MCF 10A (cell line): ENCODE results near the gene RFX2. TPM values are rescaled to one million over a fixed set of nuclear protein-coding genes. Genes with fewer than 3 reads are reported as not detected.

Source experiments
- BruUV-seq: library from RNA; stranded (reverse); fragments of 400-500 nt; replicated peaks from 2 replicates; lab custom pipeline; 2021; lab: Mats Ljungman, UMichigan
- CTCF ChIA-PET: fragments of 300-600 bp; sonication (Branson Sonifier 250); formaldehyde crosslinking; extraction: SDS; loops from one replicate; lab custom pipeline; 2021; ENCODE audit warnings: antibody characterized with exemption, inconsistent platforms; lab: Yijun Ruan, JAX
- POLR2A ChIA-PET: fragments of 300-600, 350-650 bp; sonication (Branson Sonifier 250); formaldehyde crosslinking; extraction: SDS; loops from one replicate; lab custom pipeline; 2020; ENCODE audit warnings: antibody characterized with exemption, inconsistent platforms; lab: Yijun Ruan, JAX
- DNase-seq: peaks from one replicate; pipeline ENCODE4 v3.0.0-alpha.2; 2018; ENCODE audit not compliant: unreplicated experiment
- H3K27ac Mint-ChIP-seq: one replicate; pipeline ENCODE4 v1.8.0; 2022; ENCODE audit warnings: mild to moderate bottlenecking, low read depth, mixed read lengths; ENCODE audit not compliant: unreplicated experiment
- H3K27me3 Mint-ChIP-seq: one replicate; pipeline ENCODE4 v1.8.0; 2022; ENCODE audit warnings: mixed read lengths; ENCODE audit not compliant: insufficient read depth, unreplicated experiment
- H3K36me3 Mint-ChIP-seq: one replicate; pipeline ENCODE4 v1.8.0; 2022; ENCODE audit warnings: mild to moderate bottlenecking, moderate library complexity, mixed read lengths; ENCODE audit not compliant: insufficient read depth, unreplicated experiment
- H3K4me1 Mint-ChIP-seq: one replicate; pipeline ENCODE4 v1.8.0; 2022; ENCODE audit warnings: mixed read lengths; ENCODE audit not compliant: insufficient read depth, unreplicated experiment
- H3K4me3 Mint-ChIP-seq: one replicate; pipeline ENCODE4 v1.8.0; 2022; ENCODE audit warnings: mild to moderate bottlenecking, moderate library complexity, mixed read lengths; ENCODE audit not compliant: unreplicated experiment
- H3K9me3 Mint-ChIP-seq: one replicate; pipeline ENCODE4 v1.8.0; 2022; ENCODE audit warnings: mixed read lengths; ENCODE audit not compliant: unreplicated experiment
- intact Hi-C: fragments of 100-400 bp; cut with micrococcal nuclease; formaldehyde crosslinking; loops from 2 replicates; pipeline ENCODE4 v1.14.1; 2022
- total RNA-seq: library from RNA; stranded (reverse); gene quantifications from 2 replicates; pipeline ENCODE4 v1.2.3, GENCODE V29; 2022
- TF ChIP-seq, protein P1 (sequence below): fragments of 200-600 bp; IDR thresholded peaks from one replicate; pipeline ENCODE4 v1.8.0; 2022; ENCODE audit warnings: antibody characterized with exemption, mild to moderate bottlenecking; ENCODE audit not compliant: unreplicated experiment

Gene RFX2
- total RNA-seq, 1 experiment from 2014 or later = 9.9 TPM

- Mint-ChIP-seq H3K27me3 (no peaks in the 10 kb centered on the region), H3K4me3 (no peak overlapping the region), H3K27ac (peak overlapping the region; percentile 87), H3K4me1 (peaks cover 56% of the 10 kb centered on the region), H3K9me3 (no peaks in the 10 kb centered on the region), H3K36me3 (peaks cover 12% of the 10 kb centered on the region)
- ChIA-PET POLR2A (interaction anchor here (1.0 to 7.4 kb wide), 3 partner anchors 33 to 66 kb away, joined by 3 to 125 read pairs (median 16); no protein-coding TSS in a partner anchor), CTCF (interaction anchor here (0.6 to 1.1 kb wide), 2 partner anchors 10 to 65 kb away, joined by 3 to 4 read pairs; no protein-coding TSS in a partner anchor)
- intact Hi-C loops = no loop called here
- TF ChIP-seq, protein P1, sequence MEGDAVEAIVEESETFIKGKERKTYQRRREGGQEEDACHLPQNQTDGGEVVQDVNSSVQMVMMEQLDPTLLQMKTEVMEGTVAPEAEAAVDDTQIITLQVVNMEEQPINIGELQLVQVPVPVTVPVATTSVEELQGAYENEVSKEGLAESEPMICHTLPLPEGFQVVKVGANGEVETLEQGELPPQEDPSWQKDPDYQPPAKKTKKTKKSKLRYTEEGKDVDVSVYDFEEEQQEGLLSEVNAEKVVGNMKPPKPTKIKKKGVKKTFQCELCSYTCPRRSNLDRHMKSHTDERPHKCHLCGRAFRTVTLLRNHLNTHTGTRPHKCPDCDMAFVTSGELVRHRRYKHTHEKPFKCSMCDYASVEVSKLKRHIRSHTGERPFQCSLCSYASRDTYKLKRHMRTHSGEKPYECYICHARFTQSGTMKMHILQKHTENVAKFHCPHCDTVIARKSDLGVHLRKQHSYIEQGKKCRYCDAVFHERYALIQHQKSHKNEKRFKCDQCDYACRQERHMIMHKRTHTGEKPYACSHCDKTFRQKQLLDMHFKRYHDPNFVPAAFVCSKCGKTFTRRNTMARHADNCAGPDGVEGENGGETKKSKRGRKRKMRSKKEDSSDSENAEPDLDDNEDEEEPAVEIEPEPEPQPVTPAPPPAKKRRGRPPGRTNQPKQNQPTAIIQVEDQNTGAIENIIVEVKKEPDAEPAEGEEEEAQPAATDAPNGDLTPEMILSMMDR = no peak
- no TSS peak for BruUV-seq
- DNase-seq = no peak
Measured at GRCh38 chr19:6059396-6059947, 50.8 kb downstream of the RFX2 start.

DNA sequence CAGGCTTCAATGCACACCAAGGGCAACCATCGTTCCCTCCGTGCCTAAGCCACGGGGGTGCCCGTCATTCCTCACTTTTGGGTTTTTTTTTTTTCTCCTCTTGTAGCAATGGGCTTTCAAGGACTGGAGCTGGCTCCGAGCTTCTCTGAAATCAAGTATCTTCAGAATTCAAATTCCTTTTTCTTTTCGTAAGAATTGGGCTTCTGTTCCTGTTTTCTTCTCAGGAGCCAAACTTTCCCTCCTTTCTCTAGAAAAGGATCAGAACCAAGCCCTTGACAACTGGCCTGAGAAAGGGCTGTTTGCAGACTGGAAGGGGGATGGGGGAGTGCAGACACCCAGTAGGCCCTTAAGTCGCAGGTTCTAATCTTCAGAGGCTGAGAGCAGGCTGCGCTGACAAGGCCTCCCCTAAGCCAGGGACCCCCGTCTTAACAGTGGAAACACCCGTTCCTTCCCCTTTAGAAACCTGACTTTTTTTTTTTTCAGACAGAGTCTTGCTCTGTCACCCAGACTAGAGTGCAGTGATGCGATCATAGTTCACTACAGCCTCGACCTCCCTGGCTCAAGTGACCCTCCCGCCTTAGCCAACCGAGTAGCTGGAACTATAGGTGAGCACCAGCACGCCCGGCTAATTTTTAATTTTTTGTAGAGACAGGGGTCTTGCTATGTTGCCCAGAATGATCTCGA, 51.6 kb downstream of the RFX2 start:
- CTCF ChIA-PET = interaction anchor here (0.6 to 1.1 kb wide), 5 partner anchors 10 to 65 kb away, joined by 3 to 5 read pairs (median 3); no protein-coding TSS in a partner anchor
- no peak for DNase-seq
- POLR2A ChIA-PET = interaction anchor here (0.6 to 7.4 kb wide), 7 partner anchors 18 to 67 kb away, joined by 3 to 125 read pairs (median 16); no protein-coding TSS in a partner anchor
- peaks cover 48% of the 10 kb centered on the region for H3K4me1 Mint-ChIP-seq
- H3K27me3 Mint-ChIP-seq = no peaks in the 10 kb centered on the region
- H3K27ac Mint-ChIP-seq = peak overlapping the region; percentile 100
- no peaks in the 10 kb centered on the region for H3K9me3 Mint-ChIP-seq
- peaks cover 12% of the 10 kb centered on the region for H3K36me3 Mint-ChIP-seq
- intact Hi-C loops = no loop called here
- no TSS peak for BruUV-seq
- TF ChIP-seq, protein P1 = no peak
- H3K4me3 Mint-ChIP-seq = no peak overlapping the region

DNA sequence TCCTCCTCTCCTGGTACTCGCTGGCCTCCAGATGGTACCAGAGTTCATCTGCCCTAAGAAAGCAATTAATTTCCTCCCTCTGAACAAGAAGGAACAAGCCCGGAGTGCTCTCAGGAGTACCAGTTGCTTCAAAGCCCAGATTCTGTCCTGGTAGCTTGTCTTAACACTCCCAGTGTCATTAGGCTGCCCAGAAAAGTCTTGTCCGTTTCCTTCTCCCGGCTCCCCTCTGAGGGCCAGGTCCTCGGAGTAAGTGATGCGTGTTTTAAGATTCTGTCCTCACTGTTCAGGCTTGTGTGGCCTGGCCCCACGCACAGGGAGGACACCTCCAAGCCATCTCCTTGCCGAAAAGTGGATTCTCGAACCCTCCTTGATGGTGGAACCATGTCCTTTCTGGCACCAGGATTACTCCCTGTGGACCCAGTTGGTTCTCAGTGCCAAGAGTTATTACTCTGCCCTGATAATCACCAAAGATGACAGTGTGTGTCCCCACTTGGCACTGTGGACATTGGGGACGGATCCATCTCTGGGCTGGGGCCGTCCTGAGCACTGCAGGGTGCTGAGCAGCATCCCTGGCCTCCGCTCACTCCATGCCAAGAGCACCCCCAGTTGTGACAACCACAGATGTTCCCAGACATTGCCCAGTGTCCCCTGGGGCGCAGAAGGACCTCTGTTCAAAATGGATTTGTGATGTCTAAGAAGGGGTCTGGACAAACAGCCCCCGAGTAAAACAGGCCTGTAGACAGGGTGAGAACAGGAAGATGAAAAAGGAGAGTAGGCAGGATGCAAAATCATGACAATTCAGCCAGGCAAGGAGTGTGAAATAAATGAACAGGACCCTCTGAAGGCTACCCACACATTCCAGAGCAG, 52.4 kb downstream of the RFX2 start:
- Mint-ChIP-seq H3K9me3 (no peaks in the 10 kb centered on the region), H3K36me3 (peaks cover 12% of the 10 kb centered on the region), H3K27ac (peak overlapping the region; percentile 100), H3K4me1 (peaks cover 47% of the 10 kb centered on the region), H3K4me3 (peak overlapping the region; percentile 57), H3K27me3 (no peaks in the 10 kb centered on the region)
- CTCF ChIA-PET = interaction anchor here (0.5 to 3.2 kb wide), 13 partner anchors 18 to 70 kb away, joined by 3 to 23 read pairs (median 4); no protein-coding TSS in a partner anchor
- TF ChIP-seq, protein P1 = no peak
- POLR2A ChIA-PET = interaction anchor here (0.6 to 7.4 kb wide), 26 partner anchors 10 to 663 kb away, joined by 3 to 125 read pairs (median 5); partner anchors contain the start of genes C3, NDUFA11 and VMAC
- intact Hi-C loops = loop anchor here (1.0 to 2.0 kb wide), 4 partner anchors 19 to 67 kb away; partner anchors contain the start of gene RFX2
- DNase-seq = no peak
- BruUV-seq = TSS peak; percentile 92
